HepG2 (cell line): ENCODE data around the gene LSM5. TPM values are rescaled to one million over a fixed set of nuclear protein-coding genes. Genes with fewer than 3 reads are reported as not detected.

ENCODE experiments used
- DRAP1 ChIP-seq: IDR thresholded peaks from 2 replicates; pipeline ENCODE4 v1.6.1; 2016; ENCODE audit warnings: missing genetic modification reagents, missing compliant biosample characterization
- ELK4 ChIP-seq: sonication (generic); formaldehyde crosslinking; IDR thresholded peaks from 2 replicates; pipeline ENCODE4 v1.9.0; 2021; ENCODE audit warnings: missing genetic modification reagents, borderline replicate concordance
- ETV5 ChIP-seq: IDR thresholded peaks from 2 replicates; pipeline ENCODE4 v1.6.1; 2018; ENCODE audit warnings: missing biosample characterization, missing genetic modification reagents, inconsistent platforms, borderline replicate concordance
- GLMP ChIP-seq: sonication (generic); formaldehyde crosslinking; IDR thresholded peaks from 2 replicates; pipeline ENCODE4 v1.9.0; 2021; ENCODE audit warnings: missing genetic modification reagents, mild to moderate bottlenecking, borderline replicate concordance
- HNF4G ChIP-seq, 2 experiments: sonication (generic) in 1 of 2; formaldehyde crosslinking in 1 of 2; IDR thresholded peaks; 2 replicates each; pipeline versions ENCODE4 v1.4.0 to v1.6.1; 2011 to 2020; ENCODE audit warnings: borderline replicate concordance in 2 of 2, low read depth in 2 of 2, mild to moderate bottlenecking in 2 of 2, low read length in 1 of 2, missing genetic modification reagents in 1 of 2, moderate library complexity in 1 of 2
- HNRNPUL1 ChIP-seq: fragments of 200-400 bp; formaldehyde crosslinking; IDR thresholded peaks from 2 replicates; pipeline ENCODE4 v1.6.1; 2017; ENCODE audit warnings: low read depth, mild to moderate bottlenecking, low read length, moderate library complexity
- PREB ChIP-seq: sonication (generic); formaldehyde crosslinking; IDR thresholded peaks from 2 replicates; pipeline ENCODE4 v1.4.0; 2020; ENCODE audit warnings: missing genetic modification reagents
- RXRA ChIP-seq: sonication (generic); formaldehyde crosslinking; IDR thresholded peaks from 2 replicates; pipeline ENCODE4 v1.5.1; 2020; ENCODE audit warnings: missing genetic modification reagents
- SOX5 ChIP-seq: IDR thresholded peaks from 2 replicates; pipeline ENCODE4 v1.6.1; 2016; ENCODE audit warnings: borderline replicate concordance
- SP2 ChIP-seq: sonication (generic); formaldehyde crosslinking; IDR thresholded peaks from 2 replicates; pipeline ENCODE4 v1.5.1; 2020; ENCODE audit warnings: mild to moderate bottlenecking, missing genetic modification reagents
- TCF7 ChIP-seq: sonication (generic); IDR thresholded peaks from 2 replicates; pipeline ENCODE4 v1.6.1; 2016; ENCODE audit warnings: antibody characterized with exemption, low read depth
- ZBTB26 ChIP-seq: IDR thresholded peaks from 2 replicates; pipeline ENCODE4 v1.6.1; 2016; ENCODE audit warnings: missing compliant biosample characterization, missing genetic modification reagents, borderline replicate concordance
- ZFP36L2 ChIP-seq: sonication (generic); formaldehyde crosslinking; IDR thresholded peaks from 2 replicates; pipeline ENCODE4 v1.4.0; 2020; ENCODE audit warnings: missing genetic modification reagents
- ZNF281 ChIP-seq: sonication (generic); formaldehyde crosslinking; IDR thresholded peaks from 2 replicates; pipeline ENCODE4 v1.4.0; 2020; ENCODE audit warnings: missing genetic modification reagents, borderline replicate concordance
- ZNF501 ChIP-seq: sonication (generic); formaldehyde crosslinking; IDR thresholded peaks from 2 replicates; pipeline ENCODE4 v1.5.1; 2020; ENCODE audit warnings: mild to moderate bottlenecking, moderate library complexity, missing genetic modification reagents
- ZNF513 ChIP-seq: sonication (generic); formaldehyde crosslinking; conservative IDR thresholded peaks from 2 replicates; pipeline ENCODE4 v1.5.0; 2020; ENCODE audit warnings: missing genetic modification reagents
- ZNF670 ChIP-seq: sonication (generic); formaldehyde crosslinking; IDR thresholded peaks from 2 replicates; pipeline ENCODE4 v1.8.0; 2022; ENCODE audit warnings: mild to moderate bottlenecking, missing genetic modification reagents, borderline replicate concordance
- polyA plus RNA-seq, 8 experiments: library from polyadenylated mRNA; depleted of rRNA in 3 of 8; stranded (reverse) in 7 of 8; unstranded in 1 of 8; fragments of >200 nt; fragmentation: Illumina TruSeq in 4 of 8; extraction: Trizol in 4 of 8; gene quantifications; 2 replicates each; pipeline versions ENCODE4 v1.2.1 to v1.2.3, GENCODE V29; 2011 to 2016; ENCODE audit warnings: low read depth in 4 of 8, missing spikeins in 1 of 8, mixed read lengths in 1 of 8; ENCODE audit not compliant: insufficient read depth in 1 of 8
- total RNA-seq, 5 experiments: library from RNA; depleted of rRNA; stranded (reverse); fragments of >200 nt; fragmentation: Illumina TruSeq; extraction: Trizol; gene quantifications; 2 replicates each; pipeline ENCODE4 v1.2.3, GENCODE V29; 2016; ENCODE audit warnings: low read depth in 1 of 5

Gene LSM5
- total and polyA plus RNA-seq, 2 of the 13 experiments (the other 11 are each of a cell fraction or from before 2014, with no cell fraction given): 30.3 to 183 TPM

GRCh38 chr7:32515890-32516550 is 25.8 kb upstream of the LSM5 start (continued):
- TF ChIP-seq ZBTB26 (CRISPR knock-in tag): no peak
- TF ChIP-seq ZFP36L2 (CRISPR knock-in tag): no peak
- TF ChIP-seq HNRNPUL1: no peak
- TF ChIP-seq ZNF281 (CRISPR knock-in tag): 0 out of 2 replicates have a peak, but pooled peaks have one; percentile 22
- TF ChIP-seq HNF4G (IDR thresholded peaks at IDR 0.05; ENCODE audit: borderline replicate concordance, low read depth, low read length): 0 out of 2 replicates have a peak, but pooled peaks have one; percentile 30
- TF ChIP-seq HNF4G (CRISPR knock-in tag; IDR thresholded peaks at IDR 0.05; ENCODE audit: borderline replicate concordance, low read depth): peak; percentile 25; the same call in 1 of the 2 replicates
- TF ChIP-seq SOX5: peak; percentile 73
- TF ChIP-seq TCF7: peak; percentile 58; the same call in 1 of the 2 replicates
- TF ChIP-seq RXRA (CRISPR knock-in tag): no peak
- no peak for TF ChIP-seq ZNF513 (CRISPR knock-in tag)
- no peak for TF ChIP-seq ELK4 (CRISPR knock-in tag)
- TF ChIP-seq GLMP: no peak
- TF ChIP-seq DRAP1: peak; percentile 39; the same call in 1 of the 2 replicates
- TF ChIP-seq ETV5 (CRISPR knock-in tag): peak; percentile 68; the same call in 1 of the 2 replicates
- no peak for TF ChIP-seq ZNF501 (CRISPR knock-in tag)
- no peak for TF ChIP-seq PREB
- no peak for TF ChIP-seq ZNF670 (CRISPR knock-in tag)
- no peak for TF ChIP-seq SP2 (CRISPR knock-in tag)
